AG09319 (cell line): ENCODE results near the gene VPS4B.

Experiments
- DNase-seq: peaks from one replicate; pipeline ENCODE4 v3.0.0-alpha.2; 2010; ENCODE audit warnings: low read depth; ENCODE audit errors: extremely low read depth
- TF ChIP-seq, protein P1 (sequence below): IDR thresholded peaks from 2 replicates; pipeline ENCODE4 v1.5.1; 2011; ENCODE audit warnings: low read depth, mild to moderate bottlenecking, inconsistent platforms, low read length, moderate library complexity

The VPS4B gene

DNA sequence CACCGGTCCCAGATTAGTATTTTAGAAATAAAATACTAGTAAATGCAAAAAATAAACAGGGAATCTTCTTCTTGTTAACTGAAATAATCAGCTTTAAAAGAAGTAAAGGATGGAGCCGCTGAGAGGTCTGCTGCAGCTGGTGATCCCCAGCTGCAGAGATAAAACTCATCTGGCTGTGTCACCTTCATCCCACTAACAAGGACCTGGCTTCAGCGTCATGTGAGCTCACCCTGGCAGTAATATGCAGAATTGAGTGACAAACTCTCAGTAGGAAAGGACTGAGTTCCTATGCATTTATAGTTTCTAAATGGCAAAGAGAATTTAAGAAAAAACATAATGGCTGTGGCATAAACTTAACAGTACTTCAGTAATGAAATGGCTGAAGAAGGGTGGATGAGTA is 27.3 kb downstream of the VPS4B start:
- TF ChIP-seq, protein P1, sequence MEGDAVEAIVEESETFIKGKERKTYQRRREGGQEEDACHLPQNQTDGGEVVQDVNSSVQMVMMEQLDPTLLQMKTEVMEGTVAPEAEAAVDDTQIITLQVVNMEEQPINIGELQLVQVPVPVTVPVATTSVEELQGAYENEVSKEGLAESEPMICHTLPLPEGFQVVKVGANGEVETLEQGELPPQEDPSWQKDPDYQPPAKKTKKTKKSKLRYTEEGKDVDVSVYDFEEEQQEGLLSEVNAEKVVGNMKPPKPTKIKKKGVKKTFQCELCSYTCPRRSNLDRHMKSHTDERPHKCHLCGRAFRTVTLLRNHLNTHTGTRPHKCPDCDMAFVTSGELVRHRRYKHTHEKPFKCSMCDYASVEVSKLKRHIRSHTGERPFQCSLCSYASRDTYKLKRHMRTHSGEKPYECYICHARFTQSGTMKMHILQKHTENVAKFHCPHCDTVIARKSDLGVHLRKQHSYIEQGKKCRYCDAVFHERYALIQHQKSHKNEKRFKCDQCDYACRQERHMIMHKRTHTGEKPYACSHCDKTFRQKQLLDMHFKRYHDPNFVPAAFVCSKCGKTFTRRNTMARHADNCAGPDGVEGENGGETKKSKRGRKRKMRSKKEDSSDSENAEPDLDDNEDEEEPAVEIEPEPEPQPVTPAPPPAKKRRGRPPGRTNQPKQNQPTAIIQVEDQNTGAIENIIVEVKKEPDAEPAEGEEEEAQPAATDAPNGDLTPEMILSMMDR, result no peak

DNA sequence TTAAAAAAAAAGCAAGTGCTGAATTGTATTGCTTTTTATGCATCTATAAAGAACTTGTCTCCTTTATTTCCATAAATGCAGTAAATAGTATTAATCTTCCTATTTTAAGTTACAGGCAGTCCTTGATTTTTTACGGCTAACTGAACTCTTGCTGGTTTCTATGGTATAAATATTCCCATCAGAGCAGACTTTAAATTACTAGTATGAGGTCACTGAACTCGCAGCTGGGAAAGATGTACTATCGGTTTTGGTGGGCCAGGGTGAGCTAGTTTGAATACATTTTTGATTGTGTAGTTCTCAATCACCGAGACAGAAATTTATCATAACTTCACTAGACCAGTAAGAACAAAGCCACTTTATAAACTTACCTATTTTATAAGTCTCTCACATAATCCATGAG is 34.4 kb downstream of the VPS4B start:
- DNase-seq, result no peak
- TF ChIP-seq, protein P1, result no peak

More for the DNA sequence above, 27.3 kb downstream of the VPS4B start:
- DNase-seq, result no peak

DNA sequence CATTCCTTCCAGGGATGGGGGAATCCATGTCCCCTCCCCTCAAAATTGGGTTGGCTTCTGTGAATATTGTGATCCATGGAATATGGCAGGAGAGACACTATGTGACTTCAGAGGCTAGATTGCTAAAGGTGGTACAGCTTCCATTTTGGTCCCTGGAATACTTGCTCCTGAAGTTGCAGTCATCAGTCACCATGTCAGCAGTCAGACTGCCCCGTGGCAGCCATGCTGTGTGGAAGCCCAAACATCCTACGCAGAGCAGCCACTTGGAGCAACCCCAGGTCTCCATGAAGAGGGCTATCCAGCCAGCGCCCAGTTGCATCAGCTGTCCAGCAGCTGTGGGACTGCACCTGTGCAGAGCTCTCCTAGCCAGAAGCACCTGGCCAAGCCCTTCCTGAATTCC is 39.4 kb downstream of the VPS4B start:
- no peak for DNase-seq
- TF ChIP-seq, protein P1, result no peak

DNA sequence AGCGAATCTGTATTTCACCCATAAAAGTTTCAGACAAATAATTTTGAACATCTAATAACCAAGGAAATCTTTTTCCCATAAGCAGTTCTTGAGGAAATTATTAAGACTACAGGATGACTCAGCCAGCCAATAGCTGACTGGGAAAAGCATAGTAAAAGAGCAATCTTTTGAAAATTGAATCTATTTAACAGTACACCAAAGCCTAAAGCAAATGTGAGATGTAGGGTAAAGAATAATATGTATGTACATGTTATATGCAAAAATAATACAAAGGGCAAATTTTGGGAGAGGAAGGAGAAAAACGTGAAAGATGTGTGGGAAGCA is 42.7 kb downstream of the VPS4B start:
- TF ChIP-seq, protein P1, result no peak
- no peak for DNase-seq

DNA sequence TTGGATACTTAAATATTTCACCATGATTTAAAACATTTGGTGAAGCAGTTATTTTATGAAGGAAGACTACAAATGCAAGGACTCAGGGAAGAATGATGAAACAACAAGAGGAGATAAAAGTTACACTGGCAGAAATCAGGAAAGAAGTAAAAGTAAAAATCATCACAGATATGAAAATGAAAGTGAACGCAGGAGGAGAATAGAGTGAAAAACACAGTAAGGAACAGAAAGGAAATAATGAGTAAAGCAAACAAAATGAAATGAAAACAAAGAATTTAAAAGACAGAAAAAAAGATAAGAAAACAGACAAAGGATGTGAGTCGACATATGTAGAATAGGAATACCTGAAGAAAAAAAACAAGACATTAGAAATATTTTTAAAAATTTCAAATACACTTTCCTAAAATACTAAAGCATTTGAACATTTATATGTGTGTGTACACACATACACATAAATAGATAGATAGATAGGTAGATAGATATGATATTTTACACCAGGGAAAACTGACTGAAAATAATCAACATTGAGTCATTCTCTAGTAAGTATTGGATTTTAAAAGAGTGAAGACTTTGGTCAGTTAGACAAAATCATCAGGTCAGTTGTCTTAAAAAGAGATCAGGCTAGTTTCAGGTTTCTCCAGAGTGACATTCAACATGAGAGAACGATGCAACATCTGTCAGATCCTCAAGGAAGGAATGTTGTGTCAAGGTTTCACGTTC is 43.2 kb downstream of the VPS4B start:
- no peak for DNase-seq
- TF ChIP-seq, protein P1, result no peak

DNA sequence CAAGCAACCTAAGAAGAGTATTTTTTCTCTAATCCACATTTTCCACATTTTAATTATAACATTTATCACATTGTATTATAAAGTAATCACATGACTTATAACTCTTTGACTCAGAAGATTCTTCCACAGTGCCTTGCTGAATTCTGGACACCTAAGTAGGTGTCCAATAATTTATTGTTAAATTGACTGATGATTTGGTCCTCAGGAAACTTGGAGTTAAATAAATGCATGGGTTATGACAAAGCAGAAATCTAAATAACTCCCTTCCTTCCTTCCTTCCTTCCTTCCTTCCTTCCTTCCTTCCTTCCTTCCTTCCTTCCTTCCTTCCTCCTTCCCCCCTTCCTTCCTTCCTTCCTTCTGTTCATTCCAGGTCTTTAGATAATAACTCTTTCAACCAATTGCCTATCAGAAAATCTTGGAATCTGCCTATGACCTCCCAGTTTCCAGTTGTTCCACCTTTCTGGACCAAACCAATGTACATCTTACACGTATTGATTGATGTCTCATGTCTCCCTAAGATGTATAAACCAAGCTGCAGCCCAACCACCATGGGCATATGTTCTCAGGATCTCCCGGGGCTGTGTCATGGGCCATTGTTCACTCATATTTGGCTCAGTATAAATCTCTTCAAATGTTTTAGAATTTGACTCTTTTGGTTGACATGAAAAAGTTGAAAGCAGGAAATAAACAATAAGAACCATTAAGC is 44.8 kb downstream of the VPS4B start:
- DNase-seq, result no peak

DNA sequence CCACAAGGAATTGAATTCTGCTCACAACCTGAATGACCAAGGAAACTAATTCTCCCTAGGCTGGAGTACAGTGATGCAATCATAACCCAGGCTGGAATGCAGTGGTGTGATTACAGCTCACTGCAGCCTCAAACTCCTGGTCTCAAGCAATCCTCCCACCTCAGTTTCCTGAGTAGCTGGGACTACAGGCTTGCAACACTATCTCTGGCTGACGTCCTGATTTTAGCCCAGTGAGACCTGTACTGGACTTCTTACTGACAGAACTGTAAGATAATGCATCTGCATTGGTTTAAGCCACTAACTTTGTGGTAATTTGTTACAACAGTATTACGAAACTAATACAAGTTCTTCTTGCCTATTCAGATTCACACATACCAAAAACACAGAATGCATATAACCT is 45.7 kb downstream of the VPS4B start:
- no peak for DNase-seq
- TF ChIP-seq, protein P1, result no peak

More for the DNA sequence above, 44.8 kb downstream of the VPS4B start:
- TF ChIP-seq, protein P1, result no peak
